ENCODE results near the gene NAPSA. TPM values are rescaled to one million over a fixed set of nuclear protein-coding genes. Genes with fewer than 3 reads are reported as not detected.
"Not testable (repeated sequence)": the region's sequence is repeated elsewhere in the genome, so short reads cannot be mapped to it uniquely, and the experiment has no call there.

Gene NAPSA
- polyA plus RNA-seq, 1 experiment = 0.32 TPM

- TF ChIP-seq CTCF (IDR thresholded peaks at IDR 0.05; ENCODE audit: insufficient read depth, low read depth, low read length) = no peak
- ChIA-PET POLR2A (no interaction called here), CTCF (interaction anchor here (3.3 kb wide), 1 partner anchor 16 kb away, joined by 12 read pairs; no protein-coding TSS in a partner anchor)
Observed at GRCh38 chr19:50341091-50341564, 24.3 kb downstream of the NAPSA start.

GRCh38 chr19:50340331-50340730, 25.1 kb downstream of the NAPSA start:
- POLR2A ChIA-PET = no interaction called here
- Histone ChIP-seq H3K4me3 (ENCODE audit: low read depth, low read length) (no peak overlapping the region), H3K27me3 (ENCODE audit: control insufficient read depth, insufficient read depth, low read length) (no peaks in the 10 kb centered on the region), H3K36me3 (ENCODE audit: control insufficient read depth, insufficient read depth, low read length) (no peaks in the 10 kb centered on the region)
- CTCF ChIA-PET = interaction anchor here (3.3 kb wide), 1 partner anchor 17 kb away, joined by 12 read pairs; no protein-coding TSS in a partner anchor
- DNase-seq (ENCODE audit: low read depth) = no peak
- no peak for TF ChIP-seq CTCF (IDR thresholded peaks at IDR 0.05; ENCODE audit: insufficient read depth, low read depth, low read length)

More at GRCh38 chr19:50341091-50341564, 24.3 kb downstream of the NAPSA start:
- Histone ChIP-seq H3K36me3 (ENCODE audit: control insufficient read depth, insufficient read depth, low read length) (no peaks in the 10 kb centered on the region), H3K27me3 (ENCODE audit: control insufficient read depth, insufficient read depth, low read length) (no peaks in the 10 kb centered on the region), H3K4me3 (ENCODE audit: low read depth, low read length) (no peak overlapping the region)
- no peak for DNase-seq (ENCODE audit: low read depth)

GRCh38 chr19:50337031-50337430, 28.4 kb downstream of the NAPSA start:
- POLR2A ChIA-PET; H3K27me3 ChIP-seq (ENCODE audit: control insufficient read depth, insufficient read depth, low read length); H3K4me3 ChIP-seq (ENCODE audit: low read depth, low read length); H3K36me3 ChIP-seq (ENCODE audit: control insufficient read depth, insufficient read depth, low read length); DNase-seq (ENCODE audit: low read depth): not testable (repeated sequence)
- CTCF ChIA-PET = interaction anchor here (1.4 kb wide), 1 partner anchor 15 kb away, joined by 4 read pairs; no protein-coding TSS in a partner anchor

GRCh38 chr19:50334741-50335421, 30.6 kb downstream of the NAPSA start:
- ChIA-PET CTCF (interaction anchor here (0.6 to 1.2 kb wide), 2 partner anchors 22 to 169 kb away, joined by 3 to 5 read pairs; no protein-coding TSS in a partner anchor), POLR2A (no interaction called here)
- H3K4me3 ChIP-seq (ENCODE audit: low read depth, low read length) = no peak overlapping the region
- peaks cover 17% of the 10 kb centered on the region for H3K27me3 ChIP-seq (ENCODE audit: control insufficient read depth, insufficient read depth, low read length)
- no peaks in the 10 kb centered on the region for H3K36me3 ChIP-seq (ENCODE audit: control insufficient read depth, insufficient read depth, low read length)
- DNase-seq (ENCODE audit: low read depth) = no peak
- no peak for TF ChIP-seq CTCF (IDR thresholded peaks at IDR 0.05; ENCODE audit: insufficient read depth, low read depth, low read length)

- DNase-seq (ENCODE audit: low read depth) = no peak
- ChIA-PET POLR2A (no interaction called here), CTCF (interaction anchor here (1.0 to 1.2 kb wide), 3 partner anchors 11 to 41 kb away, joined by 3 to 5 read pairs (median 3); no protein-coding TSS in a partner anchor)
- H3K4me3 ChIP-seq (ENCODE audit: low read depth, low read length) = peak overlapping the region; percentile 42
- TF ChIP-seq CTCF (IDR thresholded peaks at IDR 0.05; ENCODE audit: insufficient read depth, low read depth, low read length) = no peak
- H3K27me3 ChIP-seq (ENCODE audit: control insufficient read depth, insufficient read depth, low read length) = peaks cover 22% of the 10 kb centered on the region
- H3K36me3 ChIP-seq (ENCODE audit: control insufficient read depth, insufficient read depth, low read length) = no peaks in the 10 kb centered on the region
Observed at GRCh38 chr19:50333737-50334617, 31.5 kb downstream of the NAPSA start.
